HepG2 (cell line): Measurements from ENCODE around the gene NACC2. TPM values are rescaled to one million over a fixed set of nuclear protein-coding genes. Genes with fewer than 3 reads are reported as not detected.

ENCODE experiments used
- ASH2L ChIP-seq: fragments of 300-600, 200-600 bp; sonication (generic); IDR thresholded peaks from 2 replicates; pipeline ENCODE4 v1.7.0; 2017; ENCODE audit warnings: low read depth, mild to moderate bottlenecking, moderate library complexity, mixed read lengths, low read length; ENCODE audit not compliant: insufficient read length
- ELF4 ChIP-seq: sonication (generic); formaldehyde crosslinking; IDR thresholded peaks from 2 replicates; pipeline ENCODE4 v1.5.0; 2020; ENCODE audit warnings: missing genetic modification reagents, mild to moderate bottlenecking, moderate library complexity, borderline replicate concordance
- GATA4 ChIP-seq: sonication (generic); IDR thresholded peaks from 2 replicates; pipeline ENCODE4 v1.6.1; 2016; ENCODE audit warnings: antibody characterized with exemption, low read depth, borderline replicate concordance
- NONO ChIP-seq, 2 experiments: fragments of 450-650 bp in 1 of 2; sonication (generic) in 1 of 2; formaldehyde crosslinking in 1 of 2; IDR thresholded peaks in 1 of 2; conservative IDR thresholded peaks in 1 of 2; 2 replicates each; pipeline versions ENCODE4 v1.6.1 to v1.8.0; 2017 to 2022; ENCODE audit warnings: mild to moderate bottlenecking in 1 of 2, missing genetic modification reagents in 1 of 2, moderate library complexity in 1 of 2
- NR3C1 ChIP-seq: sonication (generic); formaldehyde crosslinking; IDR thresholded peaks from 2 replicates; pipeline ENCODE4 v1.4.0; 2020; ENCODE audit warnings: missing genetic modification reagents
- PHF8 ChIP-seq: sonication (generic); formaldehyde crosslinking; IDR thresholded peaks from 2 replicates; pipeline ENCODE4 v1.5.0; 2020; ENCODE audit warnings: missing genetic modification reagents
- SOX6 ChIP-seq, 2 experiments: fragments of 450-650 bp in 1 of 2; sonication (generic) in 1 of 2; formaldehyde crosslinking in 1 of 2; IDR thresholded peaks; 2 replicates each; pipeline versions ENCODE4 v1.4.0 to v1.6.1; 2017 to 2020; ENCODE audit warnings: antibody characterized with exemption in 1 of 2, mild to moderate bottlenecking in 1 of 2, missing genetic modification reagents in 1 of 2
- ZFP82 ChIP-seq: sonication (generic); formaldehyde crosslinking; IDR thresholded peaks from 2 replicates; pipeline ENCODE4 v1.5.1; 2020; ENCODE audit warnings: mild to moderate bottlenecking, missing genetic modification reagents, borderline replicate concordance
- ZNF317 ChIP-seq: sonication (generic); formaldehyde crosslinking; IDR thresholded peaks from 2 replicates; pipeline ENCODE4 v1.5.0; 2020; ENCODE audit warnings: mild to moderate bottlenecking, missing genetic modification reagents
- ZNF670 ChIP-seq: sonication (generic); formaldehyde crosslinking; IDR thresholded peaks from 2 replicates; pipeline ENCODE4 v1.8.0; 2022; ENCODE audit warnings: mild to moderate bottlenecking, missing genetic modification reagents, borderline replicate concordance
- polyA plus RNA-seq, 8 experiments: library from polyadenylated mRNA; depleted of rRNA in 3 of 8; stranded (reverse) in 7 of 8; unstranded in 1 of 8; fragments of >200 nt; fragmentation: Illumina TruSeq in 4 of 8; extraction: Trizol in 4 of 8; gene quantifications; 2 replicates each; pipeline versions ENCODE4 v1.2.1 to v1.2.3, GENCODE V29; 2011 to 2016; ENCODE audit warnings: low read depth in 4 of 8, missing spikeins in 1 of 8, mixed read lengths in 1 of 8; ENCODE audit not compliant: insufficient read depth in 1 of 8
- total RNA-seq, 5 experiments: library from RNA; depleted of rRNA; stranded (reverse); fragments of >200 nt; fragmentation: Illumina TruSeq; extraction: Trizol; gene quantifications; 2 replicates each; pipeline ENCODE4 v1.2.3, GENCODE V29; 2016; ENCODE audit warnings: low read depth in 1 of 5
- TF ChIP-seq, protein P1 (sequence below): sonication (generic); formaldehyde crosslinking; IDR thresholded peaks from 2 replicates; pipeline ENCODE4 v1.4.0; 2020; ENCODE audit warnings: mild to moderate bottlenecking, missing genetic modification reagents
- TF ChIP-seq, protein P2 (sequence below): sonication (generic); formaldehyde crosslinking; IDR thresholded peaks from 2 replicates; pipeline ENCODE4 v1.4.0; 2020; ENCODE audit warnings: missing genetic modification reagents
- TF ChIP-seq, protein P3 (sequence below): sonication (generic); formaldehyde crosslinking; IDR thresholded peaks from 2 replicates; pipeline ENCODE4 v1.4.0; 2020; ENCODE audit warnings: mild to moderate bottlenecking, missing genetic modification reagents
- TF ChIP-seq, protein P4 (sequence below), 2 experiments: fragments of 450-650 bp in 1 of 2; sonication (generic) in 1 of 2; formaldehyde crosslinking; IDR thresholded peaks; 2 replicates each; pipeline versions ENCODE4 v1.5.0 to v1.8.0; 2020 to 2022; ENCODE audit warnings: mild to moderate bottlenecking in 1 of 2, missing genetic modification reagents in 1 of 2
- TF ChIP-seq, protein P5 (sequence below): sonication (generic); formaldehyde crosslinking; IDR thresholded peaks from 2 replicates; pipeline ENCODE4 v1.4.0; 2020; ENCODE audit warnings: mild to moderate bottlenecking, missing genetic modification reagents

The NACC2 gene
- total and polyA plus RNA-seq, 2 of the 13 experiments (the other 11 are each of a cell fraction or from before 2014, with no cell fraction given), result 5.9 to 12.3 TPM

DNA sequence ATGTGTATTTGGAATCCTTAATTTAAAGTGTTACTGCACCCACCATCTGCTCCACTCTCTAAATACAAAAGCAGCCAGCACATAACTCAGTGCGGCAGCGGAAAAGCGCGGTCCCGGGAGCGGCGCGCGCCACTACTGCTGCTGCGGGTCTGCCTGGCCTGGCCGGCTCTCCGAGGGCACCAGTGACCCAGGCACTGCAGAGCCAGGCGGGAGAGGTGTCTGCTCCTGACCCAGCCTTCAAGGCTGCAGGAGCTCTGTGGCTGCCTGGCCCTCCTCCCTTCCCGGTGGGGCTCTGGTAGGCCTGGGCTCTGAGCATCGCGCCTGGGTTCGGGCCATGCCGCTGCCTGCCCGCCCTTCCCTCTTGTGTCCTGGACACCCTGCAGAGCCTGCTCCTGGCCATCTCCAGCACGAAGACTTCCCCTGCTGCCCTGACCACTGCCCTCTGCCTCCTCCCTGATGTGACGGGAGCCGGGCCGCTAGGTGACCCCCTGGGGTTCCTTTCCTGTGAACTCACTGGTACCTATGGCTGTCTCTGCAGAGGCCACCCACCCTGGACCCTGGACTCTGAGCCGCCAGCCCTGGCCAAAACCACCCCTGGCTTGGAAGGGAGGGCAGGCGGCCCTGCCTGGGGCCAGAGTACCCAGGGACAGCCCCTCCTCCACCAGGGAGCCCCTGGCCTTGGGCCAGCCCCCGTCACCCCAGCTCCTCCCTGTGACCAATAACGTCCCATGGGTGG lies 101.2 kb downstream of the NACC2 start (continued):
- TF ChIP-seq, protein P1, sequence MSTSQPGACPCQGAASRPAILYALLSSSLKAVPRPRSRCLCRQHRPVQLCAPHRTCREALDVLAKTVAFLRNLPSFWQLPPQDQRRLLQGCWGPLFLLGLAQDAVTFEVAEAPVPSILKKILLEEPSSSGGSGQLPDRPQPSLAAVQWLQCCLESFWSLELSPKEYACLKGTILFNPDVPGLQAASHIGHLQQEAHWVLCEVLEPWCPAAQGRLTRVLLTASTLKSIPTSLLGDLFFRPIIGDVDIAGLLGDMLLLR (CRISPR knock-in tag), result peak; percentile 83; the same call in 1 of the 2 replicates
- TF ChIP-seq GATA4, result peak; percentile 55; the same call in 1 of the 2 replicates
- TF ChIP-seq ASH2L, result peak; percentile 76
- TF ChIP-seq NONO (IDR thresholded peaks at IDR 0.05), result no peak
- TF ChIP-seq NONO (CRISPR knock-in tag; conservative IDR thresholded peaks at IDR 0.05), result peak; percentile 43; the same call in 1 of the 2 replicates
- TF ChIP-seq SOX6 (IDR thresholded peaks at IDR 0.05), result no peak
- TF ChIP-seq SOX6 (CRISPR knock-in tag; IDR thresholded peaks at IDR 0.05), result peak; percentile 83
- TF ChIP-seq ZNF670 (CRISPR knock-in tag), result 0 out of 2 replicates have a peak, but pooled peaks have one; percentile 20
- TF ChIP-seq, protein P2, sequence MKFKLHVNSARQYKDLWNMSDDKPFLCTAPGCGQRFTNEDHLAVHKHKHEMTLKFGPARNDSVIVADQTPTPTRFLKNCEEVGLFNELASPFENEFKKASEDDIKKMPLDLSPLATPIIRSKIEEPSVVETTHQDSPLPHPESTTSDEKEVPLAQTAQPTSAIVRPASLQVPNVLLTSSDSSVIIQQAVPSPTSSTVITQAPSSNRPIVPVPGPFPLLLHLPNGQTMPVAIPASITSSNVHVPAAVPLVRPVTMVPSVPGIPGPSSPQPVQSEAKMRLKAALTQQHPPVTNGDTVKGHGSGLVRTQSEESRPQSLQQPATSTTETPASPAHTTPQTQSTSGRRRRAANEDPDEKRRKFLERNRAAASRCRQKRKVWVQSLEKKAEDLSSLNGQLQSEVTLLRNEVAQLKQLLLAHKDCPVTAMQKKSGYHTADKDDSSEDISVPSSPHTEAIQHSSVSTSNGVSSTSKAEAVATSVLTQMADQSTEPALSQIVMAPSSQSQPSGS (CRISPR knock-in tag), result peak; percentile 54; the same call in 1 of the 2 replicates
- no peak for TF ChIP-seq ELF4 (CRISPR knock-in tag)
- TF ChIP-seq, protein P3, sequence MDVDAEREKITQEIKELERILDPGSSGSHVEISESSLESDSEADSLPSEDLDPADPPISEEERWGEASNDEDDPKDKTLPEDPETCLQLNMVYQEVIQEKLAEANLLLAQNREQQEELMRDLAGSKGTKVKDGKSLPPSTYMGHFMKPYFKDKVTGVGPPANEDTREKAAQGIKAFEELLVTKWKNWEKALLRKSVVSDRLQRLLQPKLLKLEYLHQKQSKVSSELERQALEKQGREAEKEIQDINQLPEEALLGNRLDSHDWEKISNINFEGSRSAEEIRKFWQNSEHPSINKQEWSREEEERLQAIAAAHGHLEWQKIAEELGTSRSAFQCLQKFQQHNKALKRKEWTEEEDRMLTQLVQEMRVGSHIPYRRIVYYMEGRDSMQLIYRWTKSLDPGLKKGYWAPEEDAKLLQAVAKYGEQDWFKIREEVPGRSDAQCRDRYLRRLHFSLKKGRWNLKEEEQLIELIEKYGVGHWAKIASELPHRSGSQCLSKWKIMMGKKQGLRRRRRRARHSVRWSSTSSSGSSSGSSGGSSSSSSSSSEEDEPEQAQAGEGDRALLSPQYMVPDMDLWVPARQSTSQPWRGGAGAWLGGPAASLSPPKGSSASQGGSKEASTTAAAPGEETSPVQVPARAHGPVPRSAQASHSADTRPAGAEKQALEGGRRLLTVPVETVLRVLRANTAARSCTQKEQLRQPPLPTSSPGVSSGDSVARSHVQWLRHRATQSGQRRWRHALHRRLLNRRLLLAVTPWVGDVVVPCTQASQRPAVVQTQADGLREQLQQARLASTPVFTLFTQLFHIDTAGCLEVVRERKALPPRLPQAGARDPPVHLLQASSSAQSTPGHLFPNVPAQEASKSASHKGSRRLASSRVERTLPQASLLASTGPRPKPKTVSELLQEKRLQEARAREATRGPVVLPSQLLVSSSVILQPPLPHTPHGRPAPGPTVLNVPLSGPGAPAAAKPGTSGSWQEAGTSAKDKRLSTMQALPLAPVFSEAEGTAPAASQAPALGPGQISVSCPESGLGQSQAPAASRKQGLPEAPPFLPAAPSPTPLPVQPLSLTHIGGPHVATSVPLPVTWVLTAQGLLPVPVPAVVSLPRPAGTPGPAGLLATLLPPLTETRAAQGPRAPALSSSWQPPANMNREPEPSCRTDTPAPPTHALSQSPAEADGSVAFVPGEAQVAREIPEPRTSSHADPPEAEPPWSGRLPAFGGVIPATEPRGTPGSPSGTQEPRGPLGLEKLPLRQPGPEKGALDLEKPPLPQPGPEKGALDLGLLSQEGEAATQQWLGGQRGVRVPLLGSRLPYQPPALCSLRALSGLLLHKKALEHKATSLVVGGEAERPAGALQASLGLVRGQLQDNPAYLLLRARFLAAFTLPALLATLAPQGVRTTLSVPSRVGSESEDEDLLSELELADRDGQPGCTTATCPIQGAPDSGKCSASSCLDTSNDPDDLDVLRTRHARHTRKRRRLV (CRISPR knock-in tag), result peak; percentile 77; the same call in 1 of the 2 replicates
- TF ChIP-seq, protein P4, sequence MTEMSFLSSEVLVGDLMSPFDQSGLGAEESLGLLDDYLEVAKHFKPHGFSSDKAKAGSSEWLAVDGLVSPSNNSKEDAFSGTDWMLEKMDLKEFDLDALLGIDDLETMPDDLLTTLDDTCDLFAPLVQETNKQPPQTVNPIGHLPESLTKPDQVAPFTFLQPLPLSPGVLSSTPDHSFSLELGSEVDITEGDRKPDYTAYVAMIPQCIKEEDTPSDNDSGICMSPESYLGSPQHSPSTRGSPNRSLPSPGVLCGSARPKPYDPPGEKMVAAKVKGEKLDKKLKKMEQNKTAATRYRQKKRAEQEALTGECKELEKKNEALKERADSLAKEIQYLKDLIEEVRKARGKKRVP (CRISPR knock-in tag; IDR thresholded peaks at IDR 0.05), result no peak
- TF ChIP-seq ZFP82 (CRISPR knock-in tag), result no peak
- no peak for TF ChIP-seq NR3C1
- TF ChIP-seq, protein P5, sequence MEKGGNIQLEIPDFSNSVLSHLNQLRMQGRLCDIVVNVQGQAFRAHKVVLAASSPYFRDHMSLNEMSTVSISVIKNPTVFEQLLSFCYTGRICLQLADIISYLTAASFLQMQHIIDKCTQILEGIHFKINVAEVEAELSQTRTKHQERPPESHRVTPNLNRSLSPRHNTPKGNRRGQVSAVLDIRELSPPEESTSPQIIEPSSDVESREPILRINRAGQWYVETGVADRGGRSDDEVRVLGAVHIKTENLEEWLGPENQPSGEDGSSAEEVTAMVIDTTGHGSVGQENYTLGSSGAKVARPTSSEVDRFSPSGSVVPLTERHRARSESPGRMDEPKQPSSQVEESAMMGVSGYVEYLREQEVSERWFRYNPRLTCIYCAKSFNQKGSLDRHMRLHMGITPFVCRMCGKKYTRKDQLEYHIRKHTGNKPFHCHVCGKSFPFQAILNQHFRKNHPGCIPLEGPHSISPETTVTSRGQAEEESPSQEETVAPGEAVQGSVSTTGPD (CRISPR knock-in tag), result peak; percentile 90
- peak; percentile 85 for TF ChIP-seq ZNF317 (CRISPR knock-in tag)
- TF ChIP-seq PHF8 (CRISPR knock-in tag), result peak; percentile 60
